GM21576 (cell line): ENCODE results near the gene TNKS2.
A peak's percentile ranks its signal among the peaks of the same experiment; 100 is the strongest.

Experiments
- ATAC-seq: cut with Tn5 transposase; IDR thresholded peaks from one replicate; pipeline ENCODE4 v1.9.1; 2021; ENCODE audit warnings: mild to moderate bottlenecking, moderate library complexity; ENCODE audit not compliant: unreplicated experiment

Gene TNKS2

GRCh38 chr10:91907914-91908336 lies 109.7 kb downstream of the TNKS2 start:
- no peak for ATAC-seq

- peak; percentile 89 for ATAC-seq
Observed at GRCh38 chr10:91908337-91909116, 110.3 kb downstream of the TNKS2 start.

GRCh38 chr10:91909117-91909677 lies 111.0 kb downstream of the TNKS2 start, which contains the start of gene FGFBP3:
Gene FGFBP3, minus strand, starts transcription at chr10:91909486. Its CDS starts 517 bp downstream, at chr10:91908969.
- ATAC-seq: no peak

GRCh38 chr10:91910467-91910866 lies 112.2 kb downstream of the TNKS2 start:
- ATAC-seq: no peak
